Kidney (tissue), 14 donors: ENCODE data around the gene SRSF6. TPM values are rescaled to one million over a fixed set of nuclear protein-coding genes. Genes with fewer than 3 reads are reported as not detected.

ENCODE experiments used
- DNase-seq, 5 donors: peaks; one replicate each; pipeline ENCODE4 v3.0.0-alpha.2; 2013 to 2020
- FAIRE-seq: peaks from 2 replicates; lab custom pipeline; 2012; peaks lifted over from hg19 to GRCh38; lab: Jason Lieb, UNC
- H3K27ac ChIP-seq, 2 donors: one replicate each; pipeline ENCODE4 v1.7.0; 2013; ENCODE audit warnings: low read depth in 2 of 2, low read length in 2 of 2, inconsistent platforms in 1 of 2
- H3K27me3 ChIP-seq: one replicate; pipeline ENCODE4 v1.7.1; 2013; ENCODE audit warnings: low read length, inconsistent platforms; ENCODE audit not compliant: control insufficient read depth, insufficient read depth
- H3K36me3 ChIP-seq, 3 donors: one replicate each; pipeline versions ENCODE4 v1.7.0 to v1.7.1; 2013; ENCODE audit warnings: low read length in 3 of 3, control low read depth in 1 of 3, inconsistent platforms in 1 of 3; ENCODE audit not compliant: insufficient read depth in 3 of 3, control insufficient read depth in 2 of 3
- H3K4me1 ChIP-seq, 3 donors: one replicate each; pipeline versions ENCODE4 v1.7.0 to v1.7.1; 2013; ENCODE audit warnings: low read length in 3 of 3, inconsistent platforms in 1 of 3, low read depth in 1 of 3; ENCODE audit not compliant: control insufficient read depth in 2 of 3, insufficient read depth in 2 of 3
- H3K4me3 ChIP-seq, 3 donors: one replicate each; pipeline versions ENCODE4 v1.7.0 to v1.8.1; 2013; ENCODE audit warnings: low read length in 3 of 3, control low read depth in 1 of 3, inconsistent platforms in 1 of 3
- H3K9ac ChIP-seq, 3 donors: one replicate each; pipeline versions ENCODE4 v1.7.0 to v1.7.1; 2013; ENCODE audit warnings: low read length in 3 of 3, control low read depth in 1 of 3, inconsistent platforms in 1 of 3
- H3K9me3 ChIP-seq, 3 donors: one replicate each; pipeline versions ENCODE4 v1.7.0 to v1.7.1; 2013; ENCODE audit warnings: low read length in 3 of 3, control low read depth in 1 of 3, inconsistent platforms in 1 of 3; ENCODE audit not compliant: control insufficient read depth in 2 of 3, insufficient read depth in 1 of 3
- intact Hi-C: fragments of 100-400 bp; cut with DNase I; formaldehyde crosslinking; loops from one replicate; pipeline ENCODE4 v1.11.1; 2022
- polyA plus RNA-seq: library from polyadenylated mRNA; stranded (reverse); fragments of 350-450 nt; fragmentation: Illumina TruSeq; extraction: RNeasy Lipid Tissue Mini Kit (QIAGEN cat#74804); gene quantifications from one replicate; pipeline ENCODE4 v1.2.3, GENCODE V29; 2014; ENCODE audit warnings: low read depth, low replicate concordance; ENCODE audit not compliant: insufficient read depth
- total RNA-seq: library from RNA; stranded (reverse); fragmentation: NEBNext Ultra II Directional; extraction: Animal tissue kit (Norgen Biotek cat#: 25700); gene quantifications from one replicate; pipeline ENCODE4 v1.2.1, GENCODE V29; 2021
- TF ChIP-seq, protein P1 (sequence below): IDR thresholded peaks from 3 replicates; pipeline ENCODE4 v1.5.1; 2012; ENCODE audit warnings: mild to moderate bottlenecking, moderate library complexity, borderline replicate concordance; ENCODE audit not compliant: insufficient read depth; ENCODE audit errors: extremely low read depth
- donor health status: control.
- donor health status: control.
- donor health status: control.
- donor health status: control.
- donor health status: control.
- donor health status: DM: yes; HTN: yes; CAD: no.
- donor health status: Normal renal cell carcinoma (clear cell type).

The SRSF6 gene
- total and polyA plus RNA-seq, 2 donors from 2014 or later: 84.9 to 131 TPM

DNA sequence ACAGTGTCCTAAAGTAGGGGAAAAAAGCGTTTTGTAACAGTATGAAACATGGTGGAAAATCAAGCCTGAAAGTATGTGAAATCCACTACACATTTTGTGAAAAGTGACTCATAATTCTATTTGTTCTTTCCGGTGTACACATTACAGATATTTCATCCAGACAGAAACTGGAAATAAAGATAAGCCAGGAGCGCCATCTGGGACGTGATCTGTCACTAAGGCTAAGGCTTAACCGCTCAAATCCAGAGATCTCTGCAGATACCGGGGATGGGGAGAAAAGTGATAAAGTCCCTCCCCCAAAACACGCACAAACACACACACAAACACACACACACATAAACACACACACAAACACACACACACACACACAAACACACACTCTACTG, 26.6 kb upstream of the SRSF6 start:
- Histone ChIP-seq H3K27me3 (no peaks in the 10 kb centered on the region), H3K36me3 (no peaks in the 10 kb centered on the region), H3K4me1 (peaks cover 0 to 2% (median 0%) of the 10 kb centered on the region in 3 donors), H3K27ac (no peak overlapping the region), H3K9ac (no peak overlapping the region), H3K4me3 (no peak overlapping the region), H3K9me3 (peaks cover 0 to 3% (median 0%) of the 10 kb centered on the region in 3 donors)
- no peak for DNase-seq
- intact Hi-C loops: no loop called here
- TF ChIP-seq, protein P1, sequence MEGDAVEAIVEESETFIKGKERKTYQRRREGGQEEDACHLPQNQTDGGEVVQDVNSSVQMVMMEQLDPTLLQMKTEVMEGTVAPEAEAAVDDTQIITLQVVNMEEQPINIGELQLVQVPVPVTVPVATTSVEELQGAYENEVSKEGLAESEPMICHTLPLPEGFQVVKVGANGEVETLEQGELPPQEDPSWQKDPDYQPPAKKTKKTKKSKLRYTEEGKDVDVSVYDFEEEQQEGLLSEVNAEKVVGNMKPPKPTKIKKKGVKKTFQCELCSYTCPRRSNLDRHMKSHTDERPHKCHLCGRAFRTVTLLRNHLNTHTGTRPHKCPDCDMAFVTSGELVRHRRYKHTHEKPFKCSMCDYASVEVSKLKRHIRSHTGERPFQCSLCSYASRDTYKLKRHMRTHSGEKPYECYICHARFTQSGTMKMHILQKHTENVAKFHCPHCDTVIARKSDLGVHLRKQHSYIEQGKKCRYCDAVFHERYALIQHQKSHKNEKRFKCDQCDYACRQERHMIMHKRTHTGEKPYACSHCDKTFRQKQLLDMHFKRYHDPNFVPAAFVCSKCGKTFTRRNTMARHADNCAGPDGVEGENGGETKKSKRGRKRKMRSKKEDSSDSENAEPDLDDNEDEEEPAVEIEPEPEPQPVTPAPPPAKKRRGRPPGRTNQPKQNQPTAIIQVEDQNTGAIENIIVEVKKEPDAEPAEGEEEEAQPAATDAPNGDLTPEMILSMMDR: no peak
- no peak for FAIRE-seq

DNA sequence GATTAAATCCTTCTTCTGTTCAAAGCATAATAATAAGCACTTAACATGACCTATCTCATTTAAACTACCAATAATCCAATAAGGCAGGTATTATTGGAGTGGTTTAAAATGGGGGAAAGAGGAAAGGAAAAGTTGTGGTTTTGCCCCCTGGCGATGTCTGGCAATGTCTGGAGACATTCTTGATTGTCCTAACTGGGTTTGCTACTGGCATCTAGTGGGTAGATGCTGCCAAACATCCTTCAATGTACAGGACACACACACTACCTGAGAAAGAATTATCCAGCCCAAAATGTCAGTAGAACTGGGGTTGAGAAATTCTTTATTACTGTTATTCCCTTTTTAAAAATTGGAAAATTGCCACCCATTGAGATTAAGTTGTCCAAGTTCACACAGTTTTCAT, 25.2 kb upstream of the SRSF6 start:
- FAIRE-seq (no peak), DNase-seq (no peak)
- Histone ChIP-seq H3K27ac (no peak overlapping the region), H3K27me3 (no peaks in the 10 kb centered on the region), H3K36me3 (no peaks in the 10 kb centered on the region), H3K9ac (no peak overlapping the region), H3K9me3 (peaks cover 0 to 3% (median 0%) of the 10 kb centered on the region in 3 donors), H3K4me1 (peaks cover 0 to 2% (median 0%) of the 10 kb centered on the region in 3 donors), H3K4me3 (no peak overlapping the region)
- TF ChIP-seq, protein P1: no peak
- intact Hi-C loops: no loop called here

DNA sequence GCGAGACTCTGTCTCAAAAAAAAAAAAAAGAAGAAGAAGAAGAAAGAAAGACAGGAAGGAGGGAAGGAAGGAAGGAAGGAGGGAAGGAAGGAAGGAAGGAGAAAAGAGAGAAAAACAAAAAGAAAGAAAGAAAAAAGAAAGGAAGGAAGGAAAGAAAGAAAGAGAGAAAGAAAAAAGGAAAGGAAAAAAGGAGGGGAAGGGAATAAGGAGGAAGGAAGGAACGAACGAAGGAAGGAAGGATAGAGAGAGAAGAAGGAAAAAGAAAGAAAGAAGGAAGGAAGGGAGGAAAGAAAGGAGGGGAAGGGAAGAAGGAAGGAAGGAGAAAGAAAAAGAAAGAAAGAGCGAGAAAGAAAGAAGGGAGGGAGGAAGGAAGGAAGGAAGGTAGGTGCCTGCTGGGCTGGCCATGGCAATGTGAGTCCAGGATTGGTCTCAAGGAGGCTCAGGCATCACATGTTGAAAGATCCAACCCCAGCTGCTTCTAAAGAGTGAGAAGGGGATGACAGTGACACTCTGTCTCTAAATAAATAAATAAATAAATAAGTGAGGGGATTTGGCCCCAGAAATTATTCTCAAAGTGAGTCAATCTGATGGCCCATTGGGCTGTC, 24.3 kb upstream of the SRSF6 start:
- peaks cover 0 to 2% (median 0%) of the 10 kb centered on the region in 3 donors for H3K4me1 ChIP-seq
- no peaks in the 10 kb centered on the region for H3K36me3 ChIP-seq
- no peak overlapping the region for H3K4me3 ChIP-seq
- FAIRE-seq (no peak), DNase-seq (no peak)
- H3K9me3 ChIP-seq: peaks cover 0 to 3% (median 0%) of the 10 kb centered on the region in 3 donors
- intact Hi-C loops: no loop called here
- no peak overlapping the region for H3K27ac ChIP-seq
- H3K9ac ChIP-seq: no peak overlapping the region
- TF ChIP-seq, protein P1: no peak
- H3K27me3 ChIP-seq: no peaks in the 10 kb centered on the region

DNA sequence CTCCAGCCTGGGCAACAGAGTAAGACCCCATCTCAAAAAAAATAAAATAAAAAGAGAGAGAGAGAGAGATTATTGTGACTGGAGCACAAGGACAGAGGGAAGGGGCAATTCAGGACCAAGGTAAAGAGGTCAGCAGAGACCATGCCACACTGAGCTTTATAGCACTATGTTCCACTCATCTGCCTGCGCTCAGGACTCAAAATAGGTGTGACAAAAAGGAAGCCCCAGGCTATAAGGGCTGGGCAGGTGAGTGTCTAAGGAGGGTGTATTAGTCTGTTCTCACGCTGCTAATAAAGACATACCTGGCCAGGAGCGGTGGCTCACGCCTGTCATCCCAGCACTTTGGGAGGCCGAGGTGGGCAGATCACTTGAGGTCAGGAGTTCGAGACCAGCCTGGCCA, 23.1 kb upstream of the SRSF6 start:
- FAIRE-seq: no peak
- H3K27me3 ChIP-seq: no peaks in the 10 kb centered on the region
- TF ChIP-seq, protein P1: no peak
- peaks cover 0 to 7% (median 0%) of the 10 kb centered on the region in 3 donors for H3K9me3 ChIP-seq
- intact Hi-C loops: no loop called here
- H3K36me3 ChIP-seq: no peaks in the 10 kb centered on the region
- H3K4me1 ChIP-seq: peaks cover 0 to 2% (median 0%) of the 10 kb centered on the region in 3 donors
- no peak overlapping the region for H3K9ac ChIP-seq
- no peak overlapping the region for H3K27ac ChIP-seq
- DNase-seq: no peak
- H3K4me3 ChIP-seq: no peak overlapping the region
